Left lung (tissue), 10 donors: ENCODE results near the gene HOMEZ. TPM values are rescaled to one million over a fixed set of nuclear protein-coding genes. Genes with fewer than 3 reads are reported as not detected.
"Not testable (repeated sequence)": the region's sequence is repeated elsewhere in the genome, so short reads cannot be mapped to it uniquely, and the experiment has no call there.

Source experiments
- ATAC-seq: fragments of 200-7000 bp; cut with Tn5 transposase; one replicate; pipeline ENCODE4 v1.9.1; 2020; ENCODE audit warnings: moderate library complexity
- DNase-seq, 4 donors: peaks; one replicate each; pipeline ENCODE4 v3.0.0-alpha.2; 2013 to 2020
- H3K27ac ChIP-seq, 2 donors: fragments of 200-600 bp; sonication (generic) in 1 of 2; one replicate each; pipeline versions ENCODE4 v1.5.0 to v1.8.0; 2020 to 2021
- H3K27me3 ChIP-seq, 2 donors: fragments of 200-600 bp; sonication (generic) in 1 of 2; one replicate each; pipeline versions ENCODE4 v1.5.0 to v1.8.0; 2020 to 2021
- H3K36me3 ChIP-seq, 2 donors: fragments of 200-600 bp; sonication (generic) in 1 of 2; one replicate each; pipeline versions ENCODE4 v1.5.0 to v1.8.0; 2020 to 2021
- H3K4me1 ChIP-seq, 2 donors: fragments of 200-600 bp; one replicate each; pipeline ENCODE4 v1.8.0; 2021
- H3K4me3 ChIP-seq, 2 donors: fragments of 200-600 bp; sonication (generic) in 1 of 2; one replicate each; pipeline versions ENCODE4 v1.5.0 to v1.8.0; 2020 to 2021; ENCODE audit warnings: mild to moderate bottlenecking in 1 of 2
- H3K9me3 ChIP-seq, 2 donors: fragments of 200-600 bp; sonication (generic) in 1 of 2; one replicate each; pipeline versions ENCODE4 v1.5.0 to v1.8.0; 2020 to 2021
- CTCF ChIP-seq, 2 donors: fragments of 200-600 bp; sonication (generic) in 1 of 2; IDR thresholded peaks; one replicate each; pipeline versions ENCODE4 v1.5.0 to v1.8.0; 2021; ENCODE audit warnings: antibody characterized with exemption in 2 of 2
- intact Hi-C, 2 donors: fragments of 100-400 bp; cut with DNase I; formaldehyde crosslinking; loops; one replicate each; pipeline versions ENCODE4 v1.11.2 to v1.14.2; 2022
- polyA plus RNA-seq, 6 donors: library from polyadenylated mRNA; unstranded; fragments of 120-200 nt; gene quantifications; one replicate each; pipeline ENCODE4 v1.2.1, GENCODE V29; 2013; ENCODE audit not compliant: insufficient read length in 6 of 6
- total RNA-seq, 2 donors: library from RNA; stranded (reverse); fragmentation: NEBNext Ultra II Directional; extraction: Animal tissue kit (Norgen Biotek cat#: 25700); gene quantifications; one replicate each; pipeline ENCODE4 v1.2.1, GENCODE V29; 2021
- donor health status: DM: no; HTN: yes; CAD: no.
- donor health status: DM: no; HTN: no; CAD: no.

HOMEZ gene
- total and polyA plus RNA-seq, 8 donors: 11.9 to 18.6 (median 15.4) TPM

- no peaks in the 10 kb centered on the region for H3K9me3 ChIP-seq
- ATAC-seq: no peak
- no peaks in the 10 kb centered on the region for H3K36me3 ChIP-seq
These were observed 37.3 kb downstream of the HOMEZ start for GRCh38 chr14:23248601-23249000.

GRCh38 chr14:23245282-23245681 is 40.6 kb downstream of the HOMEZ start:
- no peaks in the 10 kb centered on the region for H3K27me3 ChIP-seq
- intact Hi-C loops: no loop called here
- no peaks in the 10 kb centered on the region for H3K36me3 ChIP-seq
- no peak overlapping the region for H3K4me3 ChIP-seq
- no peak overlapping the region for H3K27ac ChIP-seq
- ATAC-seq (no peak), DNase-seq (no peak)
- no peaks in the 10 kb centered on the region for H3K4me1 ChIP-seq
- no peak for TF ChIP-seq CTCF (IDR thresholded peaks at IDR 0.05)
- no peaks in the 10 kb centered on the region for H3K9me3 ChIP-seq

More at GRCh38 chr14:23248601-23249000, 37.3 kb downstream of the HOMEZ start:
- Histone ChIP-seq H3K27me3 (no peaks in the 10 kb centered on the region), H3K4me3 (no peak overlapping the region), H3K27ac (no peak overlapping the region), H3K4me1 (no peaks in the 10 kb centered on the region)
- TF ChIP-seq CTCF (IDR thresholded peaks at IDR 0.05): no peak
- intact Hi-C loops: no loop called here
- DNase-seq: no peak

- ATAC-seq (no peak), DNase-seq (no peak)
- intact Hi-C loops: no loop called here
- peaks cover 0 to under 1% of the 10 kb centered on the region in 2 donors for H3K4me1 ChIP-seq
- no peaks in the 10 kb centered on the region for H3K9me3 ChIP-seq
- H3K36me3 ChIP-seq: no peaks in the 10 kb centered on the region
- no peak for TF ChIP-seq CTCF (IDR thresholded peaks at IDR 0.05)
- no peak overlapping the region for H3K27ac ChIP-seq
- H3K27me3 ChIP-seq: no peaks in the 10 kb centered on the region
- H3K4me3 ChIP-seq: no peak overlapping the region
These were observed 42.9 kb downstream of the HOMEZ start for GRCh38 chr14:23243066-23243465.

- Histone ChIP-seq H3K9me3 (no peaks in the 10 kb centered on the region), H3K4me3 (no peak overlapping the region), H3K4me1 (peaks cover 0 to 8% of the 10 kb centered on the region in 2 donors), H3K36me3 (no peaks in the 10 kb centered on the region), H3K27ac (no peak overlapping the region), H3K27me3 (no peaks in the 10 kb centered on the region)
- no peak for ATAC-seq
- intact Hi-C loops: no loop called here
- no peak for DNase-seq
- TF ChIP-seq CTCF (IDR thresholded peaks at IDR 0.05): no peak
These were observed 43.9 kb downstream of the HOMEZ start for GRCh38 chr14:23242076-23242475.

- H3K9me3 ChIP-seq, intact Hi-C loops, H3K4me3 ChIP-seq, H3K27ac ChIP-seq, H3K36me3 ChIP-seq, H3K4me1 ChIP-seq, H3K27me3 ChIP-seq, ATAC-seq, DNase-seq: not testable (repeated sequence)
These were observed 44.7 kb downstream of the HOMEZ start for GRCh38 chr14:23241061-23241715.

- DNase-seq (no peak), ATAC-seq (no peak)
- peaks cover 0 to 8% of the 10 kb centered on the region in 2 donors for H3K4me1 ChIP-seq
- TF ChIP-seq CTCF (IDR thresholded peaks at IDR 0.05): no peak
- intact Hi-C loops: no loop called here
- H3K9me3 ChIP-seq: no peaks in the 10 kb centered on the region
- no peak overlapping the region for H3K4me3 ChIP-seq
- H3K27ac ChIP-seq: no peak overlapping the region
- no peaks in the 10 kb centered on the region for H3K27me3 ChIP-seq
- H3K36me3 ChIP-seq: no peaks in the 10 kb centered on the region
These were observed 45.3 kb downstream of the HOMEZ start for GRCh38 chr14:23240661-23241060.
